Stimulated activated CD8-positive, alpha-beta memory T cell treated with anti-CD3 and anti-CD28 coated beads, Interleukin-7, amount 100 ng/mL, for 48 hours (primary cell): ENCODE data around the gene MANSC4.

Experiments used
- DNase-seq, 2 donors: peaks; one replicate each; pipeline ENCODE4 v3.0.0-alpha.2; 2020; ENCODE audit warnings: low read depth in 1 of 2; ENCODE audit errors: extremely low read depth in 1 of 2

MANSC4 gene

GRCh38 chr12:27801630-27802029, 21.6 kb upstream of the MANSC4 start:
- no peak for DNase-seq

DNA sequence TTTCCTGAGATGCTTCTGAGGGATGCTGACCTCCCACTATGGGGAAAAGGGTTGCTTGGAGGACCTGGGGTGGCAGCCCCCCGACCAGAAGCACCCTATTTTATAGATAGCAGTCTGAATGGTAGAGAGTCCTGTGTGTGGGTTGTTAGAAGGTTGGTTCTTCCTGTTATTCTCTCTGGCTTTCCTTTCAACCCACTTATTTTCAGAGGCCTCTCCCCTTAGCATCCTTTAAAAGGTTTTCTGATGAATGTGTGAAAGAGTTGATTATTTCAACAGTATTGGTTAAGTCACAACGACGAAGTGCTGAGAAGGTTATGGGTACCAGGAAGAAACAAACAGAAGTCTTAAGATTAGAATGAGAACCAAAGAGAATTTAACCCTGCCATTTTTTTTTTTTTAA, 20.8 kb upstream of the MANSC4 start:
- no peak for DNase-seq

DNA sequence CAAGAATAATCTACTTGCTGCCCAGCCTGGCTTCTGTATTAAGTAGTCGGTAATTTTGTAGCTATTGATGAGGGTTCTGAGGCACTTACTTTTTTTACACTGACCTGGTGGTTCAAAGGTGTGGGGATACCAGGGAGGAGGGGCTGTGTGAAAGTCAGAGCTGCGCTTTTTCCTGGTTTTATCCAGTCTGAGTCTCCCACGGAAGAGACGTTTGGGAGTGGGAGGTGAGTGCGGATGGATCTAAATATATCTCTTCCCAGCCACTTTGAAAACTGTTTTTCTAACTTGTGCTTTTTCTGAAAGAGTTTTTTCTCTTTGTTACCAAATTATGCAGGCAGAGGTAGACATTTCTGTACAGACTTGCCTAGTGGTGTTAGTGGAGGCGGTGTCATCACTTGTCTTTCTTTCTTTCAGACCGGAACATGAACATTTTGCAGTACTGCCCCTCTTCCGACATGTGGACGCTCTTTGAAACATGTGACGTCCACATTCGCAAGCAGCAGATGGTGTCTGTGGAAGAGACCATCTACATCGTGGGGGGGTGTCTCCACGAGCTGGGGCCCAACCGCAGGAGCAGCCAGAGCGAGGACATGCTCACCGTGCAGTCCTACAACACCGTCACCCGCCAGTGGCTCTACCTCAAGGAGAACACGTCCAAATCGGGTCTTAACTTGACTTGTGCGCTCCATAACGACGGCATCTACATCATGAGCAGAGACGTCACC, 17.4 kb upstream of the MANSC4 start:
- DNase-seq: no peak

DNA sequence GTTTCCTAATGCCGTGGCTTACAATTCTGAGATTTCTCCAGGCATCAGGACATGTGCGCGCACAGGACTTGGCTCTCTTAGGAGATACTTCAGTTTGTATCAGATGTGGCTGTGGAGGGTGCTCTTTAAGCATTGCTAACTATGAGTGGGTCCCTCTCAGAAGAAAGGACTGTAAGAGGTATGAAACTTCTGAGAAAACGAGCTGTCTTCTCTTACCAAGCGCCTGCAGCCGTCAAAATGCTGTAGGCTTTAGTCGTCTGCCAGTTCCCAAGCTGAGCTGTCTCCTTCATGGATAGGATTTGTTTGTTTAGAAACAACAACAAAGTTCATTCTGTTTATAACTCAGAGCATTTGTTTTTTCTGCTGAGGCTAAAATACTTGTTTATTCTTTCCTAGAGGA, 16.1 kb upstream of the MANSC4 start:
- DNase-seq: no peak

DNA sequence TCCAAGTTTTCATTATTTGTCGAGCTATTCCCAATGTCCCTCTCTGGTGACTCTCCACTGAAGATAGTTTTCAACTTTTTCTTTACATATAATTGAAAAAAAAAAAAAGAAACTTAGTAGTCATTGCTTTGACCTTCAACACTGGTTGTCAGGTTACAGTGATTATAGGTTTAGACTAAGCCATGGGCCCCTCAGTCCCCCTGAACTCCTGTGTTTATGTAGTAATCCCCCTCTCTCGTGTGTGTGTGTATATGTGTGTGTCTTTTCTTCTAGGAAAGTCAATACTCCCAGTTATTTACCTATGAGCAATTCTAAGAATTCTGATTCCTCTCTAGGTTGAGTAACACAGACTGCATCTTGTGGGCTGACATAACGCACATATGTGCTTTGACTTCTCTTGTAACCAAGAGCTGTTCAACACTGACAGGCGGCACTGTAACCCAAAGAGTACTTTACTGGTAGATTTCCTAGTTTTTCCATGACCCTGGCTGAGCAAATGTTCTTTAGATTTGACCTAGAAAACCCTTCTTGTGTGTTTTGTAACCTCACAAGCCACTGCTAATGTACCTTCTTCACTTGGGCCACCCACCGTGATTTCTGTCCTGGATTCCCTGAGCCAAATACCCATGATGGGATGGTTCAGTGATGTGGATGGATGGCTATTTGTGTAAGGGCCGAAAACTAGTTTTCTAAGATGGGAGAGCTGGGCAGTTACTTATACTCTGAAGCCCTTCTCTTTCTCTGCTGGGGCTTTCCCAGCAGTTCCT, 15.0 kb upstream of the MANSC4 start:
- no peak for DNase-seq

- DNase-seq: no peak
Measured at GRCh38 chr12:27790179-27790578, 10.1 kb upstream of the MANSC4 start.

DNA sequence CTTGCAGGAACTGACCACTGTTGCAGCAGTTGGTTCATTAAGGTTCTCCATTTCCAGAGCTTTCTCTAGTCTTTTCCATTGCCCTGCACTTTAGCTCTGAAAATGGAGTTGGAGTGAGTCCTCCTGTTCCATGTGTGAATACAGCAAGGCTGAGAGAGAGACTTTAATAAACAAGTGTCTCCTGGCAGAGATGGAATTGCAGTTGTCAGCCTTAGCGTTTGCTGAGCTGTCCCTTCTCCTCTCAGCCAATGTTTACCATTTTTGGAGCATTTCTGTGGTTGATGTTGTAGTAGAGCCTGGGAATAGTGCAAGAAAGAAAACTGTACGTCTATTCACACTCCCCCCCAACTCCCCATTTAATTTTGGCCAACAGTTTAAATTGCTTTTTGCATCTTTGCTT, 7.5 kb upstream of the MANSC4 start:
- no peak for DNase-seq

- DNase-seq: no peak
Measured at GRCh38 chr12:27785882-27786570, 6.0 kb upstream of the MANSC4 start.

- DNase-seq: no peak
Measured at GRCh38 chr12:27782481-27782880, 2.4 kb upstream of the MANSC4 start.

GRCh38 chr12:27781680-27782079, 1.6 kb upstream of the MANSC4 start:
- DNase-seq: no peak

DNA sequence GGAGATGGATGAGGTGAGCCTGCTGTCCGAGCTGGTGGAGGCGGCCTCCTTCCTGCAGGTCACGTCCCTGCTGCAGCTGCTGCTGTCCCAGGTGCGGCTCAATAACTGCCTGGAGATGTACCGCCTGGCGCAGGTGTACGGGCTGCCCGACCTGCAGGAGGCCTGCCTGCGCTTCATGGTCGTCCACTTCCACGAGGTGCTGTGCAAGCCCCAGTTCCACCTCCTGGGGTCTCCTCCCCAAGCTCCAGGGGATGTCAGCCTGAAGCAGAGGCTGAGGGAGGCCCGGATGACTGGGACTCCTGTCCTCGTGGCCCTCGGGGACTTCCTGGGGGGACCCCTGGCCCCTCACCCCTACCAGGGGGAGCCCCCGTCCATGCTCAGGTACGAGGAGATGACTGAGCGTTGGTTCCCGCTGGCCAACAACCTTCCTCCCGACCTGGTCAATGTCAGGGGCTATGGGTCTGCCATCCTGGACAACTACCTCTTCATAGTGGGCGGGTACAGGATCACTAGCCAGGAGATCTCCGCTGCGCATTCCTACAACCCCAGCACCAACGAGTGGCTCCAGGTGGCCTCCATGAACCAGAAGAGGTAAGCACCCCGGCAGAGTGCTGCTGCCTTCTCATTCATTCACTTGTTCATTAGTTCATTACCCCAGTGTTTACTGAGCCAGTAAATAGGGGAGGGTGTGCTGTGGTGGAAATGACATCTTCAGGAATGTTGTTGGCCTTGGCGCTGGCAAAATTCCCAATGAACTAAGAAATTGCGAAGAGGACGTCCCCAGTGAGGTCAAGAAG, 774 bp upstream of the MANSC4 start:
- peak in 1 of 2 donors; percentile 3 for DNase-seq

DNA sequence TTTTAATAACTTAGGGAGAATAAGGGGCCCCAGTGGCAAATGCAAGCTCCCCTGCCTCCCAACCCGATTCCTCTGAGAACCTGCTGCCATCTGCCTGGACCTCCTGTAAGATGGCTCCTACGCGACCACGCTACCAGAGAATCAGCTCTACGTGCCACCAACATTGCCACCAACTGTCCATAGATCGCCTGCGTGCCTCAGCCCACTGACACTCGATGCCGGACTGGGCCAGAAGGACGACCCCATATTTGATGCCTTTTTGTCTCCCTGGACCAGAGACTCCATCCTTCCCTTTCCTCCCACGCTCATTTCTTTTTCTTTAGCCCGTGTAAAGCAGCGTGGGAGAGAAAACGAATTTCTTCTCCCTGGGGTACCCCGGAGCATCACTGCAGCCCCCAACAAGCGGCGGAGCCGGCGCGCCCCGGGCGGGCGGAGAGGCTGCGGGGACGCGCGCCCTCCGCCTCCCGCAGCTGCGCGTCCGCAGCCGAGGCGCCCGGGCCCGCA, 568 bp downstream of the MANSC4 start:
- DNase-seq: no peak

- DNase-seq: no peak
Measured at GRCh38 chr12:27778206-27778605, 1.8 kb downstream of the MANSC4 start.

DNA sequence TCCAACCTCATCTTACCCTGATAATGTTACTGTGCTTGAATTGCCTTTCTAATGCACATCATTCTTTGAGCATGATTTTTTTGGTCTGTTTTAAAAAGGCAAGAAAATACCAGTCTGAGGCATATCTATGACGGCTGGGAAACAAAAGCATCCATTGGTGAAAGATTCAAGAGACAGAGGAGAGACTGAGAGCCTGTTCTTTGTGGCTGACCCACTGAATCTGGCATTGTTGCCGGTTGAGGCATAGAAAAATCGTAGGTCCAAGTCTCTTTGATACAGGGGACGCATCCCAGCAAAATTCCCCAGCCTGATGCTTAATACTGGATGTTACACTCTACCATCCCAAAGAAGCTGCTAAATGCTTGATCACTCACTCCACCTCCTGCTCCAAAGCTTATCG, 2.9 kb downstream of the MANSC4 start:
- no peak for DNase-seq

DNA sequence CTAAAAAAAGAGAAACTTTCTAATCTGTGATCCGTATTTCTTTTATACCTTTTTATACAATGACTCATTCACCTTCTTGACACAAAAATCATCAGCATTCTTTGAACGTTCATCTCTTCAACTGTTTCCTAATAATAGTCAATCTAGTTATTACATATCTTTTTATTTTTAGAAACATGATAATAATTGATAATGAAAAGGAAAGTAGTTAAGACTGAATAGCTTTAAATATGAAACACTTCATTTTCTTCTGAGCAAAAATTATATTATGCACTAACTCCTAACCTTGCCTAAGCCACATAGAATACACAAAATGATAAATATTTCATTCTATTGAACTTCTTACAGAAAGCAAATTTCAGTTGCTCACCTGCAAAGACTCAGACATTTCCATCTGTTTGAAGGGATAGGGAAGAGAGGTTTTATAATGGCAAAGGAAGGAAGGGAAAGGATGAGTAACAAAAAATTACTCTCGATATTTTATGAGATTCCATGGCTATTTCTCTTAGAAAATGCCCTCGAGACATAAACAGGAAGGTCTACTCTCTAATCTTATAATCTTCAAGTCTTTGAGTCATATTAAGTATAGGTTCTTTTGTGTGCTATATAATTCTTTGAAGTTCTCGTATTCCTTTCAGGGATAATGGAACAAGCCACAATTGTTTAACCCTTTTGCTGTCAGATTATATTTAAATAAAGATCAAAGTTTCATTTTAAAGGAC, 7.5 kb downstream of the MANSC4 start:
- DNase-seq: no peak

GRCh38 chr12:27771481-27772327, 8.3 kb downstream of the MANSC4 start:
- no peak for DNase-seq

- DNase-seq: no peak
Measured at GRCh38 chr12:27769142-27769673, 10.8 kb downstream of the MANSC4 start.

DNA sequence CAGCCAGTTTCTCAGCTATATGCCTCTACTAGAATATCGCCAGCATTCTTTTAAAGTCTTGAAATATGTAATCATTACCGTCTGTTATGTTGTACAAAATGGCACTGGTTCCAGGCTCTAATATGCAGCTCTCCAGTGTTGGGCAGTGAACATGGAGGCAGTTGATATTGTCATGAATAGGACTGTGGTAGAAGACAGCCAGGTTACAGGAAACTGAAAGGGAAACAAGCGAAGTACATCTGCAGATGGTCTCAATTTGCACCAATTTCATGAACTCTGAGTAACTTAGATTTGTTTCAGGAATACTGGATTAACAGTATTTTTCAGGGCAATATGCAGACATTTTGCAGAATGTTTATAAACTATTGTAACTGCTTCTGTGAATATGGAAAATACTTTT, 13.4 kb downstream of the MANSC4 start:
- no peak for DNase-seq

DNA sequence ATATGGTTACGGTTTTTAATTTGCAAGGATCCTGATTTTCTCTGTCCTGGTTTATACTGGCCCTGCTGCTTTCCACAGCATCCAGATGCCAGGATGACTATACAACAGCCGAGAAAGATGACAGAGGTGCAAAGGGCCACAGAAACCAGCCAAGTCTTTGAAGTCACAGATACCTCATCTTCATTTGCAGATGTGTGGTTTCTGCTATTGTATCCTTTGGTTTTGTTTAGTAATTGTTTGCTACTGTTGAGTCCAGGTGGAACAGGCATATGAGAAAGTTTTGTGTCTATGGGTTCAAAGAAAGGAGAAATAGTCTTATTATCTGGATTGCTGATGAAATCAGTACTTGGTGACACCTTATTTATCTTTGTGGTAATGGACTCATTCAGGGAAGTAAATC, 17.3 kb downstream of the MANSC4 start:
- no peak for DNase-seq
